Measurements from ENCODE around the gene KCTD3.

GRCh38 chr1:215589650-215590435, 22.7 kb downstream of the KCTD3 start:
- no peak for TF ChIP-seq CTCF (IDR thresholded peaks at IDR 0.05)
- no peak for TF ChIP-seq POLR2AphosphoS5 (IDR thresholded peaks at IDR 0.05; ENCODE audit: low read depth, low read length)
- TF ChIP-seq REST (IDR thresholded peaks at IDR 0.05; ENCODE audit: insufficient read depth in 1 of 2, low read depth in 2 of 2, low read length in 1 of 2): no peak
- no peak for TF ChIP-seq SIN3A (IDR thresholded peaks at IDR 0.05; ENCODE audit: borderline replicate concordance, insufficient read depth, low read depth, low read length)
- TF ChIP-seq TCF7L2 (IDR thresholded peaks at IDR 0.05; ENCODE audit: low read depth, low read length): no peak
